H1 (cell line): ENCODE measurements around the gene TMEM138. TPM values are rescaled to one million over a fixed set of nuclear protein-coding genes. Genes with fewer than 3 reads are reported as not detected.

Experiments used
- POLR2AphosphoS5 ChIP-seq: IDR thresholded peaks from 2 replicates; pipeline ENCODE4 v1.6.1; 2011; ENCODE audit warnings: low read depth, low read length
- polyA plus RNA-seq, 7 experiments: library from polyadenylated mRNA; depleted of rRNA in 3 of 7; stranded (reverse) in 5 of 7; unstranded in 2 of 7; fragments of >200 nt in 5 of 7; fragments of 200-250 nt in 2 of 7; gene quantifications; 1 replicate in 5 of 7; 2 replicates in 1 of 7; 4 replicates in 1 of 7; pipeline versions ENCODE4 v1.2.1 to v1.2.3, GENCODE V29; 2011 to 2013; ENCODE audit warnings: missing spikeins in 2 of 7, mixed read lengths in 2 of 7
- total RNA-seq: library from RNA; stranded (reverse); fragmentation: NEBNext Ultra II Directional; extraction: Animal tissue kit (Norgen Biotek cat#: 25700); gene quantifications from 2 replicates; pipeline ENCODE4 v1.2.1, GENCODE V29; 2021
- TF ChIP-seq, protein P1 (sequence below): IDR thresholded peaks from 2 replicates; pipeline ENCODE4 v1.6.1; 2012; ENCODE audit warnings: low read length, inconsistent platforms

TMEM138 gene
- total and polyA plus RNA-seq, 2 of the 8 experiments (the other 6 are each of a cell fraction or from before 2014, with no cell fraction given) = 32.9 to 59.0 TPM

DNA sequence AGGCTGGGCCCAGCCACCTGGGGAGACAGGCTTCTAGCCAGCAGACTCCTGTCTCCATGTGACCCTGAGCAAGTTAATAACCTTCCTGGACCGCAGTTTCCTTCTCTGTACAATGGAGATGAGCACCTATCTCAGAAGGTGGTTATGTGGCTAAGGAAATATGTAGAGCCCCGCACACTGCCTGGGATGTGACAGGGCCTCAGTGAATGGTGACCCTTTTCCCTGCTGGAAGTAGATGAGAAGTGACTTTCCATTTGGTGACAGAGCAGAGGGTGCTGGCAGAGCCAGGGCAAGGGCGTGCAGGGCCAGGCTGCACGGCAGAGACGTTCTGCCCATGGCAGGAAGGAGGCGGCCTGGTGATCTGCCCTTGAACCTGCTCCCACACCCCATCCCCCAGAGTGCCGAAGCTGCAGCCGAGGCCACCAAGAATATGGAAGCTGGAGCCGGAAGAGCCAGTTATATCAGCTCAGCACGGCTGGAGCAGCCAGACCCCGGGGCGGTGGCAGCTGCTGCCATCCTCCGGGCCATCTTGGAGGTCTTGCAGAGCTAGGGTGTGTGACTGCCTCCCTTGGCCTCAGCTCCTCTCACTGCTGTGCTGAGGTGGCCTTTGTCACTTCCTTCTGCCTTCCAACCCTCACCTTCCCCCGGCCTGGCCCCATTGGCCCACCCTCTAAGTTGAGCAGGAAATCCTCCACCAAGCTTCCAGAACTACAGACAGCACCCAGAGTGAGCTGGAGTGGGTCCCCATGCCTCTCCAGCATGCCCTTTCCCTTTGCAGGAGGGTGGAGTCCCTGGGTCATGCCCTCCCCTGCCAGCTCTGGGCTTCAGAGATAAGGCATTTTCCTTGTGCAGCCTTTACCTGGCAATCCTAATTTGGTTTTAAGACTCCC lies 16.0 kb upstream of the TMEM138 start (continued):
- TF ChIP-seq, protein P1, sequence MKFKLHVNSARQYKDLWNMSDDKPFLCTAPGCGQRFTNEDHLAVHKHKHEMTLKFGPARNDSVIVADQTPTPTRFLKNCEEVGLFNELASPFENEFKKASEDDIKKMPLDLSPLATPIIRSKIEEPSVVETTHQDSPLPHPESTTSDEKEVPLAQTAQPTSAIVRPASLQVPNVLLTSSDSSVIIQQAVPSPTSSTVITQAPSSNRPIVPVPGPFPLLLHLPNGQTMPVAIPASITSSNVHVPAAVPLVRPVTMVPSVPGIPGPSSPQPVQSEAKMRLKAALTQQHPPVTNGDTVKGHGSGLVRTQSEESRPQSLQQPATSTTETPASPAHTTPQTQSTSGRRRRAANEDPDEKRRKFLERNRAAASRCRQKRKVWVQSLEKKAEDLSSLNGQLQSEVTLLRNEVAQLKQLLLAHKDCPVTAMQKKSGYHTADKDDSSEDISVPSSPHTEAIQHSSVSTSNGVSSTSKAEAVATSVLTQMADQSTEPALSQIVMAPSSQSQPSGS = no peak
- no peak for TF ChIP-seq POLR2AphosphoS5
- TF ChIP-seq, all 59 proteins: peak for 0
